ENCODE data around the gene GTF3C1. TPM values are rescaled to one million over a fixed set of nuclear protein-coding genes. Genes with fewer than 3 reads are reported as not detected.
"Not testable (repeated sequence)": the region's sequence is repeated elsewhere in the genome, so short reads cannot be mapped to it uniquely, and the experiment has no call there.

The GTF3C1 gene
- total RNA-seq, 6 experiments from 2014 or later = 66.6 to 86.1 (median 80.3) TPM

DNA sequence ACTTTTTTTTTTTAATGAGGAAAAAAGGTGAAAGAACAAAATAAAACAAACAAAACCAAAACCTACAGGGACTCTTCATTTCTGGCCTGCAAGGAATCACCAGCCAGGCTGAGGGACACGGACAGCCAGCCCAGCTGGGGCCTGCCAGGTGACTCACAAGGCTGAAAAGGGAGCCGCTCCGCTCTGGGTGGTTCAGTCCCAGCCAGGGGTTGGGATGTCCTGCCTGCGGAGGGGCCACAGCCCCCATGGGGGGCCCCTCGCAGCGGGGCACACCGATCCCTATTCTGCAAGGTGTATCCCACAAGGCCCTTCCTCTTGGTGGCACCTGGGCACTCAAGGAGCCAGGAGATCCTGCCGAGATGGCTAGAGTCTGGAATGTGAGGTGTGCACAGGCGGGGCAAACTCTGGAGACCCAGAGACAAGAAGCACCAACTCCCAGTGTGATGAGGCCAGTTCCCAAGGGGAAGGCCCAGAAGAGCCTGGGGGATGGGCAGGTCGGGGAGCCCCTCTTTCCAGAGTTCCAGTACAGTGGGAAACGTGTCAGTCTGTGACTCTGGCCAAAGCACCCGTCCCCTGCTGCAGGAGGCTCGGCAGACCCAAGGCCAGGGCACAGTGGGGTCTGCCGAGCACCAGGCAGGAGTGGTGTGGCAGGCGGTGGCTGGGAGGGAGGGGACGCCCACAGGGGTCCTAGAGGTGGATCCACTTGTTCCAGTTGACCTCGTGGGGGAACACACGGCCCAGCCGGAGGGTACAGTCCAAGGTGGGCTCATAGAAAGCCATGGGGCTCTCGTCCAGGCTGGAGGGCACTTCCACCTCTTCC, 88.8 kb downstream of the GTF3C1 start:
- H3K4me1 Mint-ChIP-seq (ENCODE audit: low read depth) = peaks cover 10% of the 10 kb centered on the region; the same call in 1 of the 2 replicates
- peaks cover 8% of the 10 kb centered on the region for H3K36me3 Mint-ChIP-seq (ENCODE audit: low read depth)
- H3K9me3 Mint-ChIP-seq = no peaks in the 10 kb centered on the region
- no peak overlapping the region for H3K27ac Mint-ChIP-seq
- TF ChIP-seq, protein P1, sequence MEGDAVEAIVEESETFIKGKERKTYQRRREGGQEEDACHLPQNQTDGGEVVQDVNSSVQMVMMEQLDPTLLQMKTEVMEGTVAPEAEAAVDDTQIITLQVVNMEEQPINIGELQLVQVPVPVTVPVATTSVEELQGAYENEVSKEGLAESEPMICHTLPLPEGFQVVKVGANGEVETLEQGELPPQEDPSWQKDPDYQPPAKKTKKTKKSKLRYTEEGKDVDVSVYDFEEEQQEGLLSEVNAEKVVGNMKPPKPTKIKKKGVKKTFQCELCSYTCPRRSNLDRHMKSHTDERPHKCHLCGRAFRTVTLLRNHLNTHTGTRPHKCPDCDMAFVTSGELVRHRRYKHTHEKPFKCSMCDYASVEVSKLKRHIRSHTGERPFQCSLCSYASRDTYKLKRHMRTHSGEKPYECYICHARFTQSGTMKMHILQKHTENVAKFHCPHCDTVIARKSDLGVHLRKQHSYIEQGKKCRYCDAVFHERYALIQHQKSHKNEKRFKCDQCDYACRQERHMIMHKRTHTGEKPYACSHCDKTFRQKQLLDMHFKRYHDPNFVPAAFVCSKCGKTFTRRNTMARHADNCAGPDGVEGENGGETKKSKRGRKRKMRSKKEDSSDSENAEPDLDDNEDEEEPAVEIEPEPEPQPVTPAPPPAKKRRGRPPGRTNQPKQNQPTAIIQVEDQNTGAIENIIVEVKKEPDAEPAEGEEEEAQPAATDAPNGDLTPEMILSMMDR (IDR thresholded peaks at IDR 0.05) = no peak
- H3K4me3 Mint-ChIP-seq = no peak overlapping the region
- no peak for DNase-seq
- peaks cover 8% of the 10 kb centered on the region for H3K27me3 Mint-ChIP-seq (ENCODE audit: insufficient read depth)

DNA sequence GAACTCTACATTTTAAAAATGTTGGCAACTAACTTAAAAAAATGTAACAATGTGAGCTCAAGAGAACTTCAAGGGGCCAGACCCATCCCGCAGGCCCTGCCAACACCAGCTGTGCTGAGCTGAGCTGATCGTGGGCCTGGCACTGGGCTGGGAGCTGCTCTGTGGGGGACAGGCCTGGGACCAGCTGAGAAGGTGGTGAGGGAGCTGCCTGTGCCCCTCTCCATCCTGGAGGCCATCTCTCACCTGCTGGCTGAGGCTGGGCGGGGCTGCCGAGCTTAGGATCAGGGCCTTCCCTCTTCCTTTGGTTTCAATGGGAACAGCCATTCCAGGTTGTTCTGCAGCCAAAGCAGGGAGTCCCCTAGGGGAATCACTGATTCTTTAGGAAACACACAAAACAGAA, 89.5 kb downstream of the GTF3C1 start:
- no peak for DNase-seq
- no peak overlapping the region for H3K27ac Mint-ChIP-seq

DNA sequence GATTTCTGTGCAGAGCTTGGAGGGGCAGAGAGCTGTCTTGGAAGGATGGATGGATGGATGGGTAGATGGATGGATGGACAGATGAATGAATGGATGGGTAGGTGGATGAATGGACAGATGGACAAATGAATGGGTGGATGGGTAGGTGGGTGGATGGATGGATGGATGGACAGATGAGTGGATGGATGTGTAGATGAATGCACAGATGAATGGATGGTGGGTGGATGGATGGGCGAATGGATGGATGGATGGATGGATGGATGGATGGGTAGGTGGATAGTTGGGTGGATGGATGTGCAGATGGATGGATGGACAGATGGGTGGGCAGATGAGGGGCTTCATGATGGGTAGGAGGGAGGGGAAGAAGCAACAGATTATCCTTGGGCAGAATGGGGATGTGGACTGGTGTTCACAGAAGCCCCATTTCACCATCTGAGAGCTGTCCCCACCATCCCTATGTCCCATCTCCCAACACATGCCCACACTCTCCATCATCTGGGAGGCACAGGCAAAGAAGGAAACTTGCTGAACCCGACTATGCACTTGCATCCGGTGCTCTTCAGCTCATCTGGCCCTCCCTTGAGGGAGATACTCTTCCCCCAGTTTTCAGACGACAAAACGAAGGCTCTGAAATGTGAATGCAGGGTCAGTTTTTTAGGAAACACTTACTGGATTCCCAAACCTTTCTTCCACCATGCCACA, 90.6 kb downstream of the GTF3C1 start:
- Mint-ChIP-seq H3K9me3 (no peaks in the 10 kb centered on the region), H3K4me1 (ENCODE audit: low read depth) (peaks cover 6% of the 10 kb centered on the region; the same call in 1 of the 2 replicates), H3K27me3 (ENCODE audit: insufficient read depth) (peaks cover 8% of the 10 kb centered on the region), H3K4me3 (no peak overlapping the region), H3K27ac (no peak overlapping the region), H3K36me3 (ENCODE audit: low read depth) (no peaks in the 10 kb centered on the region; the same call in 1 of the 2 replicates)
- DNase-seq = no peak
- TF ChIP-seq, protein P1 (IDR thresholded peaks at IDR 0.05) = no peak

More for the DNA sequence above, 89.5 kb downstream of the GTF3C1 start:
- H3K4me1 Mint-ChIP-seq (ENCODE audit: low read depth) = peaks cover 6% of the 10 kb centered on the region; the same call in 1 of the 2 replicates
- TF ChIP-seq, protein P1 (IDR thresholded peaks at IDR 0.05) = no peak
- peaks cover 4% of the 10 kb centered on the region; the same call in 1 of the 2 replicates for H3K36me3 Mint-ChIP-seq (ENCODE audit: low read depth)
- peaks cover 8% of the 10 kb centered on the region for H3K27me3 Mint-ChIP-seq (ENCODE audit: insufficient read depth)
- no peaks in the 10 kb centered on the region for H3K9me3 Mint-ChIP-seq
- no peak overlapping the region for H3K4me3 Mint-ChIP-seq

DNA sequence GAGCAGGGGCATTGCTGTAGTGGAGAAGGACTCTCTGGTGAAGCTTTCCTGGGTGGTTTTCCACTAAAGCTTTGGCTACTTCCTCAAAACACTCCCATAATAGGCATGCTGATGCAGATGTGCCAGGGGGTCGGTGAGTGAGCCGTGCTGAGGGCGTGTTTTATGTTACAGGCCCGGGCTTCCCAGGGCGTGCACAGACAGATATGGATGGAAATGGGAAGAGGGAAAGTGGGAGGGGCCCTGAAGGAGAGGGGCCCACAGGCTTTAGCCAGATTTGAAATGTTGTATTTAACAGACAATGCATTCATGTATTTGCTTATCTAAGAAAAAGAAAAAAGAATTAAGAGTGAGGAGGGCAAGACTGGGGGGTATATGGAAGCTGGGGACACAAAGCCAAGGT, 91.5 kb downstream of the GTF3C1 start:
- H3K9me3 Mint-ChIP-seq = no peaks in the 10 kb centered on the region
- TF ChIP-seq, protein P1 (IDR thresholded peaks at IDR 0.05) = no peak
- H3K27ac Mint-ChIP-seq = no peak overlapping the region
- H3K27me3 Mint-ChIP-seq (ENCODE audit: insufficient read depth) = peaks cover 8% of the 10 kb centered on the region
- H3K4me3 Mint-ChIP-seq = no peak overlapping the region
- peaks cover 6% of the 10 kb centered on the region; the same call in 1 of the 2 replicates for H3K4me1 Mint-ChIP-seq (ENCODE audit: low read depth)
- no peaks in the 10 kb centered on the region; the same call in 1 of the 2 replicates for H3K36me3 Mint-ChIP-seq (ENCODE audit: low read depth)
- no peak for DNase-seq

DNA sequence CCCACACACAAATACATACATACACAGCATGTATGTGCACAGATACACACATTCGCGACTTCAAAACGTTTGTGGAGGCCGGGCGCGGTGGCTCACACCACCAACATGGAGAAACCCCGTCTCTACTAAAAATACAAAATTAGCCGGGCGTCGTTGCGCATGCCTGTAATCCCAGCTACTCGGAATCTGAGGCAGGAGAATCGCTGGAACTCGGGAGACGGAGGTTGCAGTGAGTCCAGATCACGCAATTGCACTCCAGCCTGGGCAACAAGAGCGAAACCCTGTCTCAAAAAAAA, 92.2 kb downstream of the GTF3C1 start:
- not testable (repeated sequence) for H3K4me3 Mint-ChIP-seq; H3K36me3 Mint-ChIP-seq (ENCODE audit: low read depth); H3K27ac Mint-ChIP-seq; H3K4me1 Mint-ChIP-seq (ENCODE audit: low read depth); DNase-seq; H3K27me3 Mint-ChIP-seq (ENCODE audit: insufficient read depth); H3K9me3 Mint-ChIP-seq

DNA sequence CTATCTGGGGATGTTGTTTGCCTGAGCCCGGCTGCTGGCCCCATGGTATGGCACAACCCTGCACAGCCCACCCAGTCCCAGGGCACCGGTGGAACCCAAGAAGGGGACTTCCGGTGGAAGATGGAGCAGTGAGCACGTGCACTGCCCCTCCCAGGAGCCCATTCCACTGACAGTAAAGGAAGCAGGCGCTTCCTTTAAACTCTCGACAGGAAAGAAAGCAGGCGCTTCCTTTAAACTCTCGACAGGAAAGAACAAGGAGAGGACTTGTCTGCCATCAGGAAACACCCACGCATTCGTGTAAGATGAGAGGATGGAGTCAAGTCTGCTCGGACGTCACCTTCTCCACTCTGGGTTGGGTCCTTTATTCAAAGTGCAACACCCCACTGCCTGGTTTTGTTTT, 94.0 kb downstream of the GTF3C1 start:
- H3K27ac Mint-ChIP-seq = no peak overlapping the region
- no peak overlapping the region for H3K4me3 Mint-ChIP-seq
- no peaks in the 10 kb centered on the region for H3K4me1 Mint-ChIP-seq (ENCODE audit: low read depth)
- no peaks in the 10 kb centered on the region for H3K9me3 Mint-ChIP-seq
- TF ChIP-seq, protein P1 (IDR thresholded peaks at IDR 0.05) = no peak
- H3K36me3 Mint-ChIP-seq (ENCODE audit: low read depth) = no peaks in the 10 kb centered on the region
- DNase-seq = no peak
- peaks cover 8% of the 10 kb centered on the region for H3K27me3 Mint-ChIP-seq (ENCODE audit: insufficient read depth)
